HepG2 (cell line): ENCODE data around the gene KBTBD3. TPM values are rescaled to one million over a fixed set of nuclear protein-coding genes. Genes with fewer than 3 reads are reported as not detected.

Source experiments
- ATAC-seq: fragments of 200-7000 bp; cut with Tn5 transposase; 3 replicates; pipeline ENCODE4 v1.9.1; 2020; ENCODE audit warnings: mild to moderate bottlenecking, moderate library complexity
- BruUV-seq: library from RNA; stranded (reverse); fragments of 400-500 nt; replicated peaks from 2 replicates; lab custom pipeline; 2021; lab: Mats Ljungman, UMichigan
- CTCF ChIA-PET: fragments of 300-600 bp; formaldehyde crosslinking; extraction: SDS; loops from one replicate; lab custom pipeline; 2021; ENCODE audit warnings: low total read pairs, inconsistent platforms, low intra/inter-chr PET ratio; lab: Yijun Ruan, JAX
- POLR2A ChIA-PET: fragments of 350-600 bp; sonication (Branson Sonifier 250); formaldehyde crosslinking; loops from one replicate; lab custom pipeline; 2020; ENCODE audit warnings: antibody characterized with exemption, inconsistent platforms; lab: Yijun Ruan, JAX
- DNase-seq: peaks from one replicate; pipeline ENCODE4 v3.0.0-alpha.2; 2015; ENCODE audit warnings: low spot score
- FAIRE-seq: peaks from 3 replicates; lab custom pipeline; 2011; peaks lifted over from hg19 to GRCh38; lab: Jason Lieb, UNC
- H2AFZ ChIP-seq: one replicate; pipeline ENCODE4 v1.6.1; 2011; ENCODE audit warnings: low read length, inconsistent platforms
- H3K27ac ChIP-seq: fragments of 300-600 bp; 3 replicates; pipeline ENCODE4 v1.8.0; 2011; ENCODE audit warnings: mixed run types, mild to moderate bottlenecking, mixed read lengths, low read length, inconsistent platforms; ENCODE audit not compliant: insufficient read depth; ENCODE audit errors: extremely low read length
- H3K27me3 ChIP-seq, 2 experiments: fragments of 200-600 bp in 1 of 2; 2 replicates in 1 of 2; 3 replicates in 1 of 2; pipeline versions ENCODE4 v1.6.0 to v1.8.0; 2011; ENCODE audit warnings: low read length in 2 of 2, mild to moderate bottlenecking in 2 of 2, moderate library complexity in 2 of 2, inconsistent platforms in 1 of 2; ENCODE audit not compliant: insufficient read depth in 2 of 2, control insufficient read depth in 1 of 2
- H3K36me3 ChIP-seq, 2 experiments: fragments of 200-600 bp in 1 of 2; replicated peaks in 1 of 2; 2 replicates in 1 of 2; 3 replicates in 1 of 2; pipeline versions ENCODE4 v1.5.1 to v1.8.0; 2011; ENCODE audit warnings: low read length in 2 of 2, inconsistent platforms in 1 of 2; ENCODE audit not compliant: insufficient read depth in 2 of 2, control insufficient read depth in 1 of 2
- H3K4me1 ChIP-seq: 2 replicates; pipeline ENCODE4 v1.5.1; 2012; ENCODE audit warnings: low read length, inconsistent platforms; ENCODE audit not compliant: insufficient read depth
- H3K4me2 ChIP-seq: 2 replicates; pipeline ENCODE4 v1.6.0; 2011; ENCODE audit warnings: low read depth, low read length, inconsistent platforms
- H3K4me3 ChIP-seq, 3 experiments: fragments of 200-600 bp in 1 of 3; sonication (generic), shearing (Covaris generic) in 1 of 3; replicated peaks in 1 of 3; 2 replicates each; pipeline ENCODE4 v1.5.1; 2011 to 2016; ENCODE audit warnings: low read length in 3 of 3, inconsistent platforms in 2 of 3, low read depth in 2 of 3, mild to moderate bottlenecking in 2 of 3, control low read depth in 1 of 3, mixed read lengths in 1 of 3; ENCODE audit not compliant: insufficient read depth in 1 of 3
- H3K79me2 ChIP-seq: one replicate; pipeline ENCODE4 v1.6.1; 2011; ENCODE audit warnings: low read length, inconsistent platforms; ENCODE audit not compliant: insufficient read depth
- H3K9ac ChIP-seq: 2 replicates; pipeline ENCODE4 v1.6.0; 2011; ENCODE audit warnings: mild to moderate bottlenecking, low read depth, low read length, inconsistent platforms; ENCODE audit not compliant: insufficient read depth
- H3K9me3 ChIP-seq: 2 replicates; pipeline ENCODE4 v1.5.1; 2012; ENCODE audit warnings: mild to moderate bottlenecking, low read length
- H4K20me1 ChIP-seq: 2 replicates; pipeline ENCODE4 v1.6.0; 2011; ENCODE audit warnings: inconsistent platforms, mild to moderate bottlenecking, low read length, moderate library complexity; ENCODE audit not compliant: insufficient read depth
- FOXA3 ChIP-seq: IDR thresholded peaks from 2 replicates; pipeline ENCODE4 v1.6.1; 2016; ENCODE audit warnings: missing genetic modification reagents, missing compliant biosample characterization
- KLF11 ChIP-seq: IDR thresholded peaks from 2 replicates; pipeline ENCODE4 v1.6.1; 2016; ENCODE audit warnings: missing compliant biosample characterization
- NR2C2 ChIP-seq: sonication (generic); formaldehyde crosslinking; IDR thresholded peaks from 2 replicates; pipeline ENCODE4 v1.4.0; 2020; ENCODE audit warnings: missing genetic modification reagents, mild to moderate bottlenecking, moderate library complexity, borderline replicate concordance
- TEF ChIP-seq: sonication (generic); formaldehyde crosslinking; IDR thresholded peaks from 2 replicates; pipeline ENCODE4 v1.5.0; 2020; ENCODE audit warnings: missing genetic modification reagents
- ZNF891 ChIP-seq: sonication (generic); formaldehyde crosslinking; IDR thresholded peaks from 2 replicates; pipeline ENCODE4 v1.5.0; 2020; ENCODE audit warnings: mild to moderate bottlenecking, missing genetic modification reagents
- WGBS: methylation state at CpG from one replicate; pipeline ENCODE4 v1.1.6; 2017; ENCODE audit warnings: low lambda C conversion rate; 5-methylcytosine and 5-hydroxymethylcytosine counted together
- in situ Hi-C: cut with HindIII; loops from 2 replicates; pipeline ENCODE4 v1.10.0; 2017; ENCODE audit warnings: low pct_unique_long_range_greater_than_20kb; ENCODE audit not compliant: extremely low pct_ligation_motif_present
- intact Hi-C: fragments of 100-400 bp; cut with micrococcal nuclease; formaldehyde crosslinking; loops from one replicate; pipeline ENCODE4 v1.10.0; 2022; ENCODE audit not compliant: unreplicated experiment
- polyA plus RNA-seq, 8 experiments: library from polyadenylated mRNA; depleted of rRNA in 3 of 8; stranded (reverse) in 7 of 8; unstranded in 1 of 8; fragments of >200 nt; fragmentation: Illumina TruSeq in 4 of 8; extraction: Trizol in 4 of 8; gene quantifications; 2 replicates each; pipeline versions ENCODE4 v1.2.1 to v1.2.3, GENCODE V29; 2011 to 2016; ENCODE audit warnings: low read depth in 4 of 8, missing spikeins in 1 of 8, mixed read lengths in 1 of 8; ENCODE audit not compliant: insufficient read depth in 1 of 8
- total RNA-seq, 5 experiments: library from RNA; depleted of rRNA; stranded (reverse); fragments of >200 nt; fragmentation: Illumina TruSeq; extraction: Trizol; gene quantifications; 2 replicates each; pipeline ENCODE4 v1.2.3, GENCODE V29; 2016; ENCODE audit warnings: low read depth in 1 of 5

KBTBD3 gene
- total and polyA plus RNA-seq, 2 of the 13 experiments (the other 11 are each of a cell fraction or from before 2014, with no cell fraction given), result 1.8 to 7.4 TPM

DNA sequence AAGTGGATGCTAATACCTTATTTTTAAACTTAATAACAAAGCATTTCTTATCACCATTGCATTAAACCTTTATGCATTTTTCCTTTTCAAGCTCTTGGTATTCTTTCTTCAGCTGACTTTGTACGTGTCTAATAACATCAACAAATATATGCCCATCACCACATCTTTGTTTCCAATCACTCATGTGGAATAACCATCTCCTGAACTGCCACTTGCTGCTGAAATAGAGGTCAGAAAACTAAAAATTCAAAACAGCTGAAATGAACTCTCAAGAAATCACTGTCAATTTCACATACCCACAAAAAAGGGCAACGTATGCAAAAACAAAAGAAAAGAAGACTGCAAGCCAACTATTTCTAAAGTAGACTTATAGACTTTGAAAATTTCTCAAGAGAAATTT, 62.5 kb downstream of the KBTBD3 start:
- Histone ChIP-seq H3K9me3 (no peaks in the 10 kb centered on the region), H3K4me3 (no peak overlapping the region), H3K27ac (no peak overlapping the region), H3K9ac (no peak overlapping the region), H3K79me2 (peaks cover 3% of the 10 kb centered on the region), H3K4me1 (peaks cover 25% of the 10 kb centered on the region), H4K20me1 (no peaks in the 10 kb centered on the region), H3K36me3 (peaks cover 1 to 3% of the 10 kb centered on the region in 2 experiments; a peak in 4 of 5 replicates), H3K27me3 (no peaks in the 10 kb centered on the region), H2AFZ (no peak overlapping the region), H3K4me2 (no peak overlapping the region)
- POLR2A ChIA-PET, result no interaction called here
- in situ Hi-C loops (no loop called here), intact Hi-C loops (no loop called here)
- CTCF ChIA-PET, result no interaction called here
- DNase-seq (no peak), ATAC-seq (no peak), FAIRE-seq (no peak)
- TF ChIP-seq ZNF891 (CRISPR knock-in tag) (no peak), FOXA3 (CRISPR knock-in tag) (no peak)
- 93% methylated on average over 2 of the region's 2 CpGs for WGBS
- BruUV-seq, result no TSS peak

- no peak for ATAC-seq
- TF ChIP-seq TEF (CRISPR knock-in tag), result peak; percentile 31; the same call in 1 of the 2 replicates
- no peak for TF ChIP-seq KLF11 (CRISPR knock-in tag)
- TF ChIP-seq NR2C2, result no peak
- no peak overlapping the region for H3K9ac ChIP-seq
- H3K9me3 ChIP-seq, result no peaks in the 10 kb centered on the region
- CTCF ChIA-PET, result no interaction called here
- peaks cover 3% of the 10 kb centered on the region for H3K79me2 ChIP-seq
- POLR2A ChIA-PET, result no interaction called here
- H3K27me3 ChIP-seq, result no peaks in the 10 kb centered on the region
- DNase-seq, result no peak
- FAIRE-seq, result no peak
- 41% methylated on average over 2 of the region's 2 CpGs for WGBS
- intact Hi-C loops, result no loop called here
- no peak overlapping the region for H3K4me3 ChIP-seq
- H3K4me1 ChIP-seq, result peaks cover 22% of the 10 kb centered on the region
- no TSS peak for BruUV-seq
- H3K36me3 ChIP-seq, result peaks cover 2 to 9% of the 10 kb centered on the region in 2 experiments; a peak in 4 of 5 replicates
- in situ Hi-C loops, result no loop called here
- no peak overlapping the region for H3K27ac ChIP-seq
- no peaks in the 10 kb centered on the region for H4K20me1 ChIP-seq
- no peak overlapping the region for H2AFZ ChIP-seq
- no peak overlapping the region for H3K4me2 ChIP-seq
These were observed 63.1 kb downstream of the KBTBD3 start for GRCh38 chr11:106014035-106014434.
